SH-SY5Y (cell line): ENCODE data around the gene ZBTB16.

Source experiments
- GATA2 ChIP-seq: IDR thresholded peaks from 2 replicates; pipeline ENCODE4 v1.6.1; 2011; ENCODE audit warnings: mild to moderate bottlenecking, low read depth, low read length
- GATA3 ChIP-seq: IDR thresholded peaks from 2 replicates; pipeline ENCODE4 v1.6.1; 2011; ENCODE audit warnings: low read depth, mild to moderate bottlenecking, low read length, moderate library complexity

- TF ChIP-seq GATA2 (no peak), GATA3 (no peak)
These were observed 27.6 kb upstream of the ZBTB16 start for GRCh38 chr11:114031967-114032320.
